HepG2 (cell line): ENCODE measurements around the gene PLEKHN1. TPM values are rescaled to one million over a fixed set of nuclear protein-coding genes. Genes with fewer than 3 reads are reported as not detected.

Source experiments
- AHDC1 ChIP-seq: sonication (generic); formaldehyde crosslinking; IDR thresholded peaks from 2 replicates; pipeline ENCODE4 v1.5.1; 2020; ENCODE audit warnings: mild to moderate bottlenecking, missing genetic modification reagents, borderline replicate concordance
- GATA4 ChIP-seq: sonication (generic); IDR thresholded peaks from 2 replicates; pipeline ENCODE4 v1.6.1; 2016; ENCODE audit warnings: antibody characterized with exemption, low read depth, borderline replicate concordance
- GFI1 ChIP-seq: sonication (generic); formaldehyde crosslinking; IDR thresholded peaks from 2 replicates; pipeline ENCODE4 v1.5.0; 2020; ENCODE audit warnings: missing genetic modification reagents, mild to moderate bottlenecking, borderline replicate concordance
- MAFG ChIP-seq: sonication (generic); formaldehyde crosslinking; IDR thresholded peaks from 2 replicates; pipeline ENCODE4 v1.5.1; 2020; ENCODE audit warnings: mild to moderate bottlenecking, missing genetic modification reagents
- MYC ChIP-seq: sonication (generic); formaldehyde crosslinking; IDR thresholded peaks from 2 replicates; pipeline ENCODE4 v1.9.0; 2021; ENCODE audit warnings: missing genetic modification reagents, borderline replicate concordance
- RFX3 ChIP-seq: IDR thresholded peaks from 2 replicates; pipeline ENCODE4 v1.6.1; 2016; ENCODE audit warnings: missing biosample characterization, missing genetic modification reagents
- SIN3B ChIP-seq: fragments of 150-350 bp; IDR thresholded peaks from 2 replicates; pipeline ENCODE4 v1.6.1; 2014; ENCODE audit warnings: low read length
- TGIF2 ChIP-seq: IDR thresholded peaks from 2 replicates; pipeline ENCODE4 v1.6.1; 2016; ENCODE audit warnings: control low read depth, missing compliant biosample characterization
- TP53 ChIP-seq: sonication (generic); formaldehyde crosslinking; conservative IDR thresholded peaks from 2 replicates; pipeline ENCODE4 v1.4.0; 2020; ENCODE audit warnings: missing genetic modification reagents
- ZFP1 ChIP-seq: IDR thresholded peaks from 2 replicates; pipeline ENCODE4 v1.6.1; 2016
- ZFX ChIP-seq: sonication (generic); formaldehyde crosslinking; IDR thresholded peaks from 2 replicates; pipeline ENCODE4 v1.4.0; 2020; ENCODE audit warnings: mild to moderate bottlenecking, low read depth, missing genetic modification reagents, moderate library complexity
- ZFY ChIP-seq: sonication (generic); formaldehyde crosslinking; IDR thresholded peaks from 2 replicates; pipeline ENCODE4 v1.4.0; 2020; ENCODE audit warnings: missing genetic modification reagents
- ZMAT5 ChIP-seq: sonication (generic); formaldehyde crosslinking; IDR thresholded peaks from 2 replicates; pipeline ENCODE4 v1.5.0; 2020; ENCODE audit warnings: mild to moderate bottlenecking, low read depth, missing genetic modification reagents, borderline replicate concordance
- ZNF160 ChIP-seq: sonication (generic); formaldehyde crosslinking; IDR thresholded peaks from 2 replicates; pipeline ENCODE4 v1.8.0; 2022; ENCODE audit warnings: mild to moderate bottlenecking, inconsistent platforms, missing genetic modification reagents
- ZSCAN30 ChIP-seq: sonication (generic); formaldehyde crosslinking; IDR thresholded peaks from 2 replicates; pipeline ENCODE4 v1.5.0; 2020; ENCODE audit warnings: mild to moderate bottlenecking, missing genetic modification reagents
- polyA plus RNA-seq, 8 experiments: library from polyadenylated mRNA; depleted of rRNA in 3 of 8; stranded (reverse) in 7 of 8; unstranded in 1 of 8; fragments of >200 nt; fragmentation: Illumina TruSeq in 4 of 8; extraction: Trizol in 4 of 8; gene quantifications; 2 replicates each; pipeline versions ENCODE4 v1.2.1 to v1.2.3, GENCODE V29; 2011 to 2016; ENCODE audit warnings: low read depth in 4 of 8, missing spikeins in 1 of 8, mixed read lengths in 1 of 8; ENCODE audit not compliant: insufficient read depth in 1 of 8
- total RNA-seq, 5 experiments: library from RNA; depleted of rRNA; stranded (reverse); fragments of >200 nt; fragmentation: Illumina TruSeq; extraction: Trizol; gene quantifications; 2 replicates each; pipeline ENCODE4 v1.2.3, GENCODE V29; 2016; ENCODE audit warnings: low read depth in 1 of 5
- TF ChIP-seq, protein P1 (sequence below): sonication (generic); formaldehyde crosslinking; IDR thresholded peaks from 2 replicates; pipeline ENCODE4 v1.5.1; 2020; ENCODE audit warnings: mild to moderate bottlenecking, missing genetic modification reagents, moderate library complexity
- TF ChIP-seq, protein P2 (sequence below): sonication (generic); formaldehyde crosslinking; IDR thresholded peaks from 2 replicates; pipeline ENCODE4 v1.4.0; 2020; ENCODE audit warnings: missing genetic modification reagents
- TF ChIP-seq, protein P3 (sequence below): sonication (generic); formaldehyde crosslinking; conservative IDR thresholded peaks from 2 replicates; pipeline ENCODE4 v1.4.0; 2020; ENCODE audit warnings: missing genetic modification reagents
- TF ChIP-seq, protein P4 (sequence below): sonication (generic); formaldehyde crosslinking; IDR thresholded peaks from 2 replicates; pipeline ENCODE4 v1.4.0; 2020; ENCODE audit warnings: low read depth, mild to moderate bottlenecking, missing genetic modification reagents

Gene PLEKHN1
- total and polyA plus RNA-seq, 2 of the 13 experiments (the other 11 are each of a cell fraction or from before 2014, with no cell fraction given), result 0.42 to 0.58 TPM

DNA sequence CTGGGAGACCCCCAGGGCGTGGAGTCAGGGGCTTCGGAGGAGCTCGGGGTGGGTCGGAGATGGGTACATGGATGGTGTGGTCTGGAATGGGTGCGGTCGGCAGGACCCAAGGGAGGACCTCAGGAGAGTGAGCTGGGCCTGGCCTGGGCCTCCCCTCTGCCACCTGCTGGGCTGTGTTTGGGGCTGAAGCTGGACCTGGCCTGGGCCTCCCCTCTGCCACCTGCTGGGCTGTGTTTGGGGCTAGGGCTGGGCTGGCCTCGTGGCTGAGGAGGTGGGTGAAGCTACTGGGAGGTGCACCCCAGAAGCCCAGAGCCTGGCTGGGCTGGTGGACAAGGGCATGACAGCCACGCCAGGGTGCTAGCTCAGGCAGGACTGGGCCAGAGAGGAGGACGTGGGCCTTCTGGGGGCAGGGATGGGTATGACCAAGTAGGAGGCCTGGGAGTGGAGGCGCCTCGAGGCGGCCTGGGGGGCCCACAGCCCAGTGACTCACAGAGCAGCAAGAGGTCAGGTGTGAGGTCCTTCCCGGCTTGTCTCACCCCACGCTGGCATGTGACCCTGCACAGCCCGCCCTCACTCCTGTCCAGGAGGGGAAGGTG is 28.1 kb upstream of the PLEKHN1 start (continued):
- TF ChIP-seq, protein P1, sequence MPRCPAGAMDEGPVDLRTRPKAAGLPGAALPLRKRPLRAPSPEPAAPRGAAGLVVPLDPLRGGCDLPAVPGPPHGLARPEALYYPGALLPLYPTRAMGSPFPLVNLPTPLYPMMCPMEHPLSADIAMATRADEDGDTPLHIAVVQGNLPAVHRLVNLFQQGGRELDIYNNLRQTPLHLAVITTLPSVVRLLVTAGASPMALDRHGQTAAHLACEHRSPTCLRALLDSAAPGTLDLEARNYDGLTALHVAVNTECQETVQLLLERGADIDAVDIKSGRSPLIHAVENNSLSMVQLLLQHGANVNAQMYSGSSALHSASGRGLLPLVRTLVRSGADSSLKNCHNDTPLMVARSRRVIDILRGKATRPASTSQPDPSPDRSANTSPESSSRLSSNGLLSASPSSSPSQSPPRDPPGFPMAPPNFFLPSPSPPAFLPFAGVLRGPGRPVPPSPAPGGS, result 0 out of 2 replicates have a peak, but pooled peaks have one; percentile 28
- no peak for TF ChIP-seq ZSCAN30 (CRISPR knock-in tag)
- 0 out of 2 replicates have a peak, but pooled peaks have one; percentile 35 for TF ChIP-seq ZFY
- TF ChIP-seq, protein P2, sequence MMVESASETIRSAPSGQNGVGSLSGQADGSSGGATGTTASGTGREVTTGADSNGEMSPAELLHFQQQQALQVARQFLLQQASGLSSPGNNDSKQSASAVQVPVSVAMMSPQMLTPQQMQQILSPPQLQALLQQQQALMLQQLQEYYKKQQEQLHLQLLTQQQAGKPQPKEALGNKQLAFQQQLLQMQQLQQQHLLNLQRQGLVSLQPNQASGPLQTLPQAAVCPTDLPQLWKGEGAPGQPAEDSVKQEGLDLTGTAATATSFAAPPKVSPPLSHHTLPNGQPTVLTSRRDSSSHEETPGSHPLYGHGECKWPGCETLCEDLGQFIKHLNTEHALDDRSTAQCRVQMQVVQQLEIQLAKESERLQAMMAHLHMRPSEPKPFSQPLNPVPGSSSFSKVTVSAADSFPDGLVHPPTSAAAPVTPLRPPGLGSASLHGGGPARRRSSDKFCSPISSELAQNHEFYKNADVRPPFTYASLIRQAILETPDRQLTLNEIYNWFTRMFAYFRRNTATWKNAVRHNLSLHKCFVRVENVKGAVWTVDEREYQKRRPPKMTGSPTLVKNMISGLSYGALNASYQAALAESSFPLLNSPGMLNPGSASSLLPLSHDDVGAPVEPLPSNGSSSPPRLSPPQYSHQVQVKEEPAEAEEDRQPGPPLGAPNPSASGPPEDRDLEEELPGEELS (CRISPR knock-in tag), result no peak
- no peak for TF ChIP-seq ZFP1 (CRISPR knock-in tag)
- TF ChIP-seq RFX3, result no peak
- TF ChIP-seq MYC (CRISPR knock-in tag), result peak; percentile 59; the same call in 1 of the 2 replicates
- TF ChIP-seq, protein P3, sequence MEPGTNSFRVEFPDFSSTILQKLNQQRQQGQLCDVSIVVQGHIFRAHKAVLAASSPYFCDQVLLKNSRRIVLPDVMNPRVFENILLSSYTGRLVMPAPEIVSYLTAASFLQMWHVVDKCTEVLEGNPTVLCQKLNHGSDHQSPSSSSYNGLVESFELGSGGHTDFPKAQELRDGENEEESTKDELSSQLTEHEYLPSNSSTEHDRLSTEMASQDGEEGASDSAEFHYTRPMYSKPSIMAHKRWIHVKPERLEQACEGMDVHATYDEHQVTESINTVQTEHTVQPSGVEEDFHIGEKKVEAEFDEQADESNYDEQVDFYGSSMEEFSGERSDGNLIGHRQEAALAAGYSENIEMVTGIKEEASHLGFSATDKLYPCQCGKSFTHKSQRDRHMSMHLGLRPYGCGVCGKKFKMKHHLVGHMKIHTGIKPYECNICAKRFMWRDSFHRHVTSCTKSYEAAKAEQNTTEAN (CRISPR knock-in tag), result no peak
- TF ChIP-seq GFI1 (CRISPR knock-in tag), result no peak
- no peak for TF ChIP-seq ZMAT5 (CRISPR knock-in tag)
- TF ChIP-seq TP53 (CRISPR knock-in tag), result no peak
- no peak for TF ChIP-seq AHDC1 (CRISPR knock-in tag)
- no peak for TF ChIP-seq GATA4
- TF ChIP-seq ZNF160 (CRISPR knock-in tag), result no peak
- TF ChIP-seq, protein P4, sequence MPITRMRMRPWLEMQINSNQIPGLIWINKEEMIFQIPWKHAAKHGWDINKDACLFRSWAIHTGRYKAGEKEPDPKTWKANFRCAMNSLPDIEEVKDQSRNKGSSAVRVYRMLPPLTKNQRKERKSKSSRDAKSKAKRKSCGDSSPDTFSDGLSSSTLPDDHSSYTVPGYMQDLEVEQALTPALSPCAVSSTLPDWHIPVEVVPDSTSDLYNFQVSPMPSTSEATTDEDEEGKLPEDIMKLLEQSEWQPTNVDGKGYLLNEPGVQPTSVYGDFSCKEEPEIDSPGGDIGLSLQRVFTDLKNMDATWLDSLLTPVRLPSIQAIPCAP (CRISPR knock-in tag), result no peak
- no peak for TF ChIP-seq TGIF2 (CRISPR knock-in tag)
- no peak for TF ChIP-seq MAFG (CRISPR knock-in tag)
- no peak for TF ChIP-seq SIN3B
- peak; percentile 68 for TF ChIP-seq ZFX (CRISPR knock-in tag)
